Neuron (in vitro differentiated cells): ENCODE data around the gene UTF1.

ENCODE experiments used
- H2AFZ ChIP-seq: one replicate; pipeline ENCODE4 v1.6.1; 2013; ENCODE audit warnings: low read depth, mild to moderate bottlenecking, inconsistent platforms, low read length, moderate library complexity
- H3K27me3 ChIP-seq: one replicate; pipeline ENCODE4 v1.6.1; 2013; ENCODE audit warnings: low read length; ENCODE audit not compliant: insufficient read depth
- H3K36me3 ChIP-seq: one replicate; pipeline ENCODE4 v1.6.1; 2013; ENCODE audit warnings: low read length; ENCODE audit not compliant: insufficient read depth
- H3K4me1 ChIP-seq: one replicate; pipeline ENCODE4 v1.6.1; 2013; ENCODE audit warnings: low read length; ENCODE audit not compliant: insufficient read depth
- H3K4me3 ChIP-seq: 2 replicates; pipeline ENCODE4 v1.5.1; 2013; ENCODE audit warnings: mild to moderate bottlenecking, low read length, moderate library complexity
- H3K9me3 ChIP-seq: one replicate; pipeline ENCODE4 v1.6.1; 2013; ENCODE audit warnings: low read length

Gene UTF1

GRCh38 chr10:133199992-133200611 lies 29.9 kb upstream of the UTF1 start:
- H3K4me3 ChIP-seq = no peak overlapping the region
- no peaks in the 10 kb centered on the region for H3K27me3 ChIP-seq
- H3K4me1 ChIP-seq = peaks cover 3% of the 10 kb centered on the region
- H3K36me3 ChIP-seq = no peaks in the 10 kb centered on the region
- no peaks in the 10 kb centered on the region for H3K9me3 ChIP-seq
- H2AFZ ChIP-seq = no peak overlapping the region

- Histone ChIP-seq H3K4me1 (peaks cover 3% of the 10 kb centered on the region), H3K36me3 (no peaks in the 10 kb centered on the region), H3K9me3 (no peaks in the 10 kb centered on the region)
Observed at GRCh38 chr10:133200621-133201031, 29.4 kb upstream of the UTF1 start.

GRCh38 chr10:133201151-133201947 lies 28.7 kb upstream of the UTF1 start:
- Histone ChIP-seq H2AFZ (no peak overlapping the region), H3K9me3 (no peaks in the 10 kb centered on the region), H3K4me1 (peaks cover 3% of the 10 kb centered on the region), H3K27me3 (no peaks in the 10 kb centered on the region), H3K36me3 (no peaks in the 10 kb centered on the region), H3K4me3 (no peak overlapping the region)

More at GRCh38 chr10:133200621-133201031, 29.4 kb upstream of the UTF1 start:
- no peak overlapping the region for H3K4me3 ChIP-seq
- H3K27me3 ChIP-seq = no peaks in the 10 kb centered on the region
- no peak overlapping the region for H2AFZ ChIP-seq

- H3K4me1 ChIP-seq = peaks cover 3% of the 10 kb centered on the region
- no peak overlapping the region for H3K4me3 ChIP-seq
- H3K9me3 ChIP-seq = no peaks in the 10 kb centered on the region
- no peaks in the 10 kb centered on the region for H3K27me3 ChIP-seq
- no peaks in the 10 kb centered on the region for H3K36me3 ChIP-seq
- H2AFZ ChIP-seq = no peak overlapping the region
Observed at GRCh38 chr10:133201948-133202725, 27.9 kb upstream of the UTF1 start.

GRCh38 chr10:133202778-133203651 lies 27.0 kb upstream of the UTF1 start:
- no peak overlapping the region for H3K4me3 ChIP-seq
- no peaks in the 10 kb centered on the region for H3K27me3 ChIP-seq
- H2AFZ ChIP-seq = no peak overlapping the region
- H3K9me3 ChIP-seq = no peaks in the 10 kb centered on the region
- no peaks in the 10 kb centered on the region for H3K36me3 ChIP-seq
- H3K4me1 ChIP-seq = peaks cover 3% of the 10 kb centered on the region

GRCh38 chr10:133203652-133204195 lies 26.3 kb upstream of the UTF1 start:
- no peaks in the 10 kb centered on the region for H3K36me3 ChIP-seq
- no peak overlapping the region for H3K4me3 ChIP-seq
- no peaks in the 10 kb centered on the region for H3K9me3 ChIP-seq
- no peak overlapping the region for H2AFZ ChIP-seq
- H3K27me3 ChIP-seq = no peaks in the 10 kb centered on the region
- peaks cover 3% of the 10 kb centered on the region for H3K4me1 ChIP-seq

GRCh38 chr10:133204226-133205015 lies 25.6 kb upstream of the UTF1 start:
- Histone ChIP-seq H3K4me1 (peaks cover 3% of the 10 kb centered on the region), H3K27me3 (no peaks in the 10 kb centered on the region), H3K36me3 (no peaks in the 10 kb centered on the region), H3K4me3 (no peak overlapping the region), H2AFZ (no peak overlapping the region), H3K9me3 (no peaks in the 10 kb centered on the region)

- H3K4me1 ChIP-seq = peaks cover 2% of the 10 kb centered on the region
- no peak overlapping the region for H3K4me3 ChIP-seq
- no peaks in the 10 kb centered on the region for H3K9me3 ChIP-seq
- H3K36me3 ChIP-seq = no peaks in the 10 kb centered on the region
- no peak overlapping the region for H2AFZ ChIP-seq
- no peaks in the 10 kb centered on the region for H3K27me3 ChIP-seq
Observed at GRCh38 chr10:133205146-133205545, 24.9 kb upstream of the UTF1 start.

GRCh38 chr10:133206356-133207040 lies 23.5 kb upstream of the UTF1 start:
- Histone ChIP-seq H2AFZ (no peak overlapping the region), H3K4me3 (no peak overlapping the region), H3K9me3 (no peaks in the 10 kb centered on the region), H3K36me3 (no peaks in the 10 kb centered on the region), H3K4me1 (no peaks in the 10 kb centered on the region), H3K27me3 (no peaks in the 10 kb centered on the region)

GRCh38 chr10:133207041-133207600 lies 22.9 kb upstream of the UTF1 start:
- no peaks in the 10 kb centered on the region for H3K4me1 ChIP-seq
- H3K4me3 ChIP-seq = no peak overlapping the region
- no peaks in the 10 kb centered on the region for H3K9me3 ChIP-seq
- H3K27me3 ChIP-seq = no peaks in the 10 kb centered on the region
- no peaks in the 10 kb centered on the region for H3K36me3 ChIP-seq
- H2AFZ ChIP-seq = no peak overlapping the region

- Histone ChIP-seq H3K36me3 (no peaks in the 10 kb centered on the region), H3K9me3 (no peaks in the 10 kb centered on the region), H3K4me3 (no peak overlapping the region), H3K27me3 (no peaks in the 10 kb centered on the region), H2AFZ (no peak overlapping the region), H3K4me1 (no peaks in the 10 kb centered on the region)
Observed at GRCh38 chr10:133207627-133208026, 22.4 kb upstream of the UTF1 start.
